ENCODE data around the gene ERBB2. TPM values are rescaled to one million over a fixed set of nuclear protein-coding genes. Genes with fewer than 3 reads are reported as not detected.

The ERBB2 gene
- total and polyA plus RNA-seq, 2 of the 8 experiments (the other 6 are each of a cell fraction or from before 2014, with no cell fraction given): 183 to 394 TPM

GRCh38 chr17:39658760-39659159 is 41.1 kb upstream of the ERBB2 start:
- no peak overlapping the region; the same call in 1 of the 2 replicates for H4K8ac ChIP-seq (ENCODE audit: extremely low read depth, insufficient read depth, low read length)
- H2BK120ac ChIP-seq (replicated peaks; ENCODE audit: low read depth, low read length): no peak overlapping the region
- H3K18ac ChIP-seq (ENCODE audit: extremely low read depth, low read length): no peak overlapping the region
- WGBS, 2 experiments (ENCODE audit: extremely low coverage in 1 of 2, insufficient coverage in 1 of 2, insufficient read length in 1 of 2, insufficient replicate concordance in 2 of 2, low coverage in 1 of 2, low lambda C conversion rate in 2 of 2, missing lambda C conversion rate in 1 of 2): 87 to 100% methylated on average over 1 to 3 of the region's 3 CpGs
- H4K91ac ChIP-seq (replicated peaks; ENCODE audit: insufficient read length, low read length): no peak overlapping the region
- no peaks in the 10 kb centered on the region for H3K27me3 ChIP-seq (replicated peaks in 1 of 4; ENCODE audit: control insufficient read depth in 3 of 4, extremely low read depth in 1 of 4, insufficient read depth in 3 of 4, low read length in 3 of 4)
- no peaks in the 10 kb centered on the region for H3K9me3 ChIP-seq (ENCODE audit: insufficient read depth in 2 of 2, low read depth in 1 of 2, low read length in 1 of 2)
- ChIA-PET POLR2A (ENCODE audit: partially characterized antibody) (interaction anchor here (0.9 to 1.6 kb wide), 2 partner anchors 20 to 29 kb away, joined by 3 read pairs; partner anchors contain the start of gene PGAP3), CTCF (ENCODE audit: partially characterized antibody) (interaction anchor here (0.6 to 49.2 kb wide), 5 partner anchors 11 to 109 kb away, joined by 3 to 1885 read pairs (median 7); partner anchors contain the start of genes ERBB2, PGAP3, PNMT and PPP1R1B)
- DNase-seq (ENCODE audit: low read depth in 1 of 2, low spot score in 2 of 2) (no peak), FAIRE-seq (no peak)
- no peak overlapping the region for H3K14ac ChIP-seq (ENCODE audit: insufficient read length)
- TF ChIP-seq RFX5 (IDR thresholded peaks at IDR 0.05; ENCODE audit: borderline replicate concordance, low read depth, low read length): no peak
- TF ChIP-seq YY1 (IDR thresholded peaks at IDR 0.05; ENCODE audit: low read depth, low read length): no peak
- no peak for TF ChIP-seq SAP30 (IDR thresholded peaks at IDR 0.05; ENCODE audit: insufficient read depth, insufficient replicate concordance, low read length)
- TF ChIP-seq PHF8 (conservative IDR thresholded peaks at IDR 0.05; ENCODE audit: low read depth, low read length): no peak
- no peak for TF ChIP-seq KDM1A (IDR thresholded peaks at IDR 0.05; ENCODE audit: borderline replicate concordance, low read length)
- no peak for TF ChIP-seq GTF2F1 (IDR thresholded peaks at IDR 0.05; ENCODE audit: borderline replicate concordance, low read depth, low read length)
- no peak for TF ChIP-seq TAF1 (IDR thresholded peaks at IDR 0.05; ENCODE audit: low read depth, low read length)
- TF ChIP-seq TEAD4 (IDR thresholded peaks at IDR 0.05; ENCODE audit: low read depth, low read length): no peak
- no peak for TF ChIP-seq EZH2 (IDR thresholded peaks at IDR 0.05; ENCODE audit: low read depth, low read length, severe bottlenecking)
- TF ChIP-seq RBBP5 (IDR thresholded peaks at IDR 0.05; ENCODE audit: borderline replicate concordance, low read depth, low read length): no peak
- no peak for TF ChIP-seq POLR2A (IDR thresholded peaks at IDR 0.05; ENCODE audit: control extremely low read depth in 1 of 2, low read depth in 2 of 2, low read length in 2 of 2)
- H3K4me1 ChIP-seq (replicated peaks in 1 of 4; ENCODE audit: control insufficient read depth in 3 of 4, insufficient read depth in 4 of 4, low read length in 3 of 4): peaks cover 0 to 21% (median 14%) of the 10 kb centered on the region in 4 experiments; a peak in 6 of 7 replicates
- H3K27ac ChIP-seq (ENCODE audit: low read depth, low read length): no peak overlapping the region
- peaks cover 0 to 9% (median 3%) of the 10 kb centered on the region in 4 experiments; a peak in 3 of 8 replicates for H3K36me3 ChIP-seq (ENCODE audit: control insufficient read depth in 2 of 4, insufficient read depth in 4 of 4, low read length in 3 of 4)
- H2BK12ac ChIP-seq (ENCODE audit: low read depth, low read length): no peak overlapping the region
- H2BK15ac ChIP-seq (ENCODE audit: low read length): no peak overlapping the region; the same call in 1 of the 2 replicates
- no peak overlapping the region for H3K56ac ChIP-seq (replicated peaks; ENCODE audit: insufficient read length, low read depth, low read length)
- 0 out of 4 replicates have a peak, but pooled peaks cover 0 to 2% of the 10 kb centered on the region in 2 experiments for H3K79me2 ChIP-seq (ENCODE audit: control insufficient read depth in 1 of 2, insufficient read depth in 2 of 2, low read length in 2 of 2)
- H3K23me2 ChIP-seq (ENCODE audit: low read depth, low read length): no peaks in the 10 kb centered on the region
- no peak overlapping the region for H3K4me3 ChIP-seq (ENCODE audit: extremely low read depth in 1 of 4, insufficient read depth in 2 of 4, low read depth in 3 of 4, low read length in 4 of 4)
- no peak overlapping the region for H2AFZ ChIP-seq (ENCODE audit: low read length)
- H2BK5ac ChIP-seq (ENCODE audit: low read depth, low read length): no peak overlapping the region
- H2BK20ac ChIP-seq (ENCODE audit: low read length): no peak overlapping the region
- no peak overlapping the region for H4K5ac ChIP-seq (ENCODE audit: insufficient read length, low read depth, low read length)
- H3K4me2 ChIP-seq (ENCODE audit: insufficient read depth in 1 of 2, low read depth in 2 of 2, low read length in 2 of 2): no peak overlapping the region
- H3K23ac ChIP-seq (ENCODE audit: insufficient read length): no peak overlapping the region
- no peak overlapping the region for H3K9ac ChIP-seq (replicated peaks in 1 of 4; ENCODE audit: extremely low read depth in 1 of 4, low read depth in 3 of 4, low read length in 3 of 4)
- no peak overlapping the region for H2AK5ac ChIP-seq (ENCODE audit: low read depth, low read length)
- no peak overlapping the region for H3K4ac ChIP-seq (replicated peaks; ENCODE audit: insufficient read length, low read depth, low read length)
- H4K20me1 ChIP-seq (replicated peaks in 1 of 2; ENCODE audit: control insufficient read depth in 1 of 2, insufficient read depth in 2 of 2, low read length in 2 of 2): no peaks in the 10 kb centered on the region
- 0 out of 2 replicates have a peak, but pooled peaks cover 2% of the 10 kb centered on the region for H3K79me1 ChIP-seq (ENCODE audit: low read depth, low read length)
